ENCODE measurements around the gene SLC36A4. TPM values are rescaled to one million over a fixed set of nuclear protein-coding genes. Genes with fewer than 3 reads are reported as not detected.
"Not testable (repeated sequence)": the region's sequence is repeated elsewhere in the genome, so short reads cannot be mapped to it uniquely, and the experiment has no call there.

The SLC36A4 gene
- total RNA-seq, 1 donor from 2014 or later = 40.4 TPM

GRCh38 chr11:93187290-93187689 lies 10.5 kb downstream of the SLC36A4 start:
- no peak for DNase-seq (ENCODE audit: low spot score)
- H3K36me3 Mint-ChIP-seq (ENCODE audit: low read depth, unreplicated experiment) = peaks cover 8% of the 10 kb centered on the region
- TF ChIP-seq, protein P1, sequence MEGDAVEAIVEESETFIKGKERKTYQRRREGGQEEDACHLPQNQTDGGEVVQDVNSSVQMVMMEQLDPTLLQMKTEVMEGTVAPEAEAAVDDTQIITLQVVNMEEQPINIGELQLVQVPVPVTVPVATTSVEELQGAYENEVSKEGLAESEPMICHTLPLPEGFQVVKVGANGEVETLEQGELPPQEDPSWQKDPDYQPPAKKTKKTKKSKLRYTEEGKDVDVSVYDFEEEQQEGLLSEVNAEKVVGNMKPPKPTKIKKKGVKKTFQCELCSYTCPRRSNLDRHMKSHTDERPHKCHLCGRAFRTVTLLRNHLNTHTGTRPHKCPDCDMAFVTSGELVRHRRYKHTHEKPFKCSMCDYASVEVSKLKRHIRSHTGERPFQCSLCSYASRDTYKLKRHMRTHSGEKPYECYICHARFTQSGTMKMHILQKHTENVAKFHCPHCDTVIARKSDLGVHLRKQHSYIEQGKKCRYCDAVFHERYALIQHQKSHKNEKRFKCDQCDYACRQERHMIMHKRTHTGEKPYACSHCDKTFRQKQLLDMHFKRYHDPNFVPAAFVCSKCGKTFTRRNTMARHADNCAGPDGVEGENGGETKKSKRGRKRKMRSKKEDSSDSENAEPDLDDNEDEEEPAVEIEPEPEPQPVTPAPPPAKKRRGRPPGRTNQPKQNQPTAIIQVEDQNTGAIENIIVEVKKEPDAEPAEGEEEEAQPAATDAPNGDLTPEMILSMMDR (IDR thresholded peaks at IDR 0.05; ENCODE audit: unreplicated experiment) = no peak

DNA sequence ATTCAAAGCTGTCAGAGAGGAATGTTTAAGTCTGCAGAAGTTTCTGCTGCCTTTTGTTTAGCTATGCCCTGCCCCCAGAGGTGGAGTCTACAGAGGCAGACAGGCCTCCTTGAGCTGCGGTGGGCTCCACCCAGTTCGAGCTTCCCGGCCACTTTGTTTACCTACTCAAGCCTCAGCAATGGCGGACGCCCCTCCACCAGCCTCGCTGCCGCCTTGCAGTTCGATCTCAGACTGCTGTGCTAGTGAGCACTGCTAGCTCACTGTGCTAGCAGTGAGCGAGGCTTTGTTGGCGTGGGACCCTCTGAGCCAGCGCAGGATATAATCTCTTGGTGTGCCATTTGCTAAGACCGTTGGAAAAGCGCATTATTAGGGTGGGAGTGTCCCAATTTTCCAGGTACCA lies 19.9 kb downstream of the SLC36A4 start:
- Mint-ChIP-seq H3K9me3 (ENCODE audit: unreplicated experiment) (peaks cover 18% of the 10 kb centered on the region), H3K36me3 (ENCODE audit: low read depth, unreplicated experiment) (peaks cover 44% of the 10 kb centered on the region), H3K4me3 (ENCODE audit: unreplicated experiment) (peak overlapping the region; percentile 82)
- DNase-seq (ENCODE audit: low spot score); H3K27me3 Mint-ChIP-seq (ENCODE audit: unreplicated experiment); H3K27ac Mint-ChIP-seq (ENCODE audit: unreplicated experiment); H3K4me1 Mint-ChIP-seq (ENCODE audit: unreplicated experiment): not testable (repeated sequence)

More at GRCh38 chr11:93187290-93187689, 10.5 kb downstream of the SLC36A4 start:
- H3K9me3 Mint-ChIP-seq (ENCODE audit: unreplicated experiment) = no peaks in the 10 kb centered on the region
- H3K4me3 Mint-ChIP-seq (ENCODE audit: unreplicated experiment) = no peak overlapping the region
- peaks cover 2% of the 10 kb centered on the region for H3K27me3 Mint-ChIP-seq (ENCODE audit: unreplicated experiment)
- H3K27ac Mint-ChIP-seq (ENCODE audit: unreplicated experiment) = no peak overlapping the region
- H3K4me1 Mint-ChIP-seq (ENCODE audit: unreplicated experiment) = peaks cover 7% of the 10 kb centered on the region

GRCh38 chr11:93169950-93170561 lies 27.7 kb downstream of the SLC36A4 start:
- DNase-seq (ENCODE audit: low spot score) = no peak
- Mint-ChIP-seq H3K4me1 (ENCODE audit: unreplicated experiment) (peaks cover 6% of the 10 kb centered on the region), H3K4me3 (ENCODE audit: unreplicated experiment) (no peak overlapping the region), H3K36me3 (ENCODE audit: low read depth, unreplicated experiment) (no peaks in the 10 kb centered on the region), H3K9me3 (ENCODE audit: unreplicated experiment) (no peaks in the 10 kb centered on the region), H3K27ac (ENCODE audit: unreplicated experiment) (no peak overlapping the region), H3K27me3 (ENCODE audit: unreplicated experiment) (peaks cover 2% of the 10 kb centered on the region)
- TF ChIP-seq, protein P1 (IDR thresholded peaks at IDR 0.05; ENCODE audit: unreplicated experiment) = no peak

GRCh38 chr11:93169143-93169542 lies 28.6 kb downstream of the SLC36A4 start:
- no peaks in the 10 kb centered on the region for H3K36me3 Mint-ChIP-seq (ENCODE audit: low read depth, unreplicated experiment)
- H3K27me3 Mint-ChIP-seq (ENCODE audit: unreplicated experiment) = peaks cover 2% of the 10 kb centered on the region
- no peaks in the 10 kb centered on the region for H3K9me3 Mint-ChIP-seq (ENCODE audit: unreplicated experiment)
- TF ChIP-seq, protein P1 (IDR thresholded peaks at IDR 0.05; ENCODE audit: unreplicated experiment) = no peak
- H3K4me1 Mint-ChIP-seq (ENCODE audit: unreplicated experiment) = peaks cover 6% of the 10 kb centered on the region
- DNase-seq (ENCODE audit: low spot score) = no peak
- no peak overlapping the region for H3K27ac Mint-ChIP-seq (ENCODE audit: unreplicated experiment)
- H3K4me3 Mint-ChIP-seq (ENCODE audit: unreplicated experiment) = no peak overlapping the region

DNA sequence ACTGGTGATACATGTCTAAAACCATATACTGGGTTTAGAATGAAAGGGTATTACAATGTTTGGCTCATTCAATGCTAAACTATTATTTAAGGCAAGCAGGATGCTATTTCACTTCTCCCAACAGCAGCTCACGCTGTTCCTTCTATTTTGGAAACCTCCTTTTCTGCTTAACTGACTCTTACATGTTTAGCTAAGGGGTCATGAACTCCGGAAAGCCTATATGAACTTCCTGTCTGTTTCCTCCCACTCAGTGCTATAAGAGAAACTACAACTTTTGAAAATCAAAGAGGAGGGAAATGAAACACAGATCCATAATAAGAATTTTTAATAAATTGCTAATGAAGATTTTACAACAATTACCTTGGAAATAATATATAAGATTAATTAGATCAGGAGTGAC lies 30.9 kb downstream of the SLC36A4 start:
- TF ChIP-seq, protein P1 (IDR thresholded peaks at IDR 0.05; ENCODE audit: unreplicated experiment) = no peak
- DNase-seq (ENCODE audit: low spot score) = no peak
- no peaks in the 10 kb centered on the region for H3K9me3 Mint-ChIP-seq (ENCODE audit: unreplicated experiment)
- peaks cover 2% of the 10 kb centered on the region for H3K27me3 Mint-ChIP-seq (ENCODE audit: unreplicated experiment)
- H3K36me3 Mint-ChIP-seq (ENCODE audit: low read depth, unreplicated experiment) = no peaks in the 10 kb centered on the region
- H3K4me3 Mint-ChIP-seq (ENCODE audit: unreplicated experiment) = no peak overlapping the region
- no peak overlapping the region for H3K27ac Mint-ChIP-seq (ENCODE audit: unreplicated experiment)
- peaks cover 6% of the 10 kb centered on the region for H3K4me1 Mint-ChIP-seq (ENCODE audit: unreplicated experiment)
